GM19351 (cell line): ENCODE results near the gene SLC15A2.

ENCODE experiments used
- ATAC-seq: cut with Tn5 transposase; IDR thresholded peaks from one replicate; pipeline ENCODE4 v1.9.1; 2021; ENCODE audit warnings: mild to moderate bottlenecking, moderate library complexity; ENCODE audit not compliant: unreplicated experiment

Gene SLC15A2

GRCh38 chr3:121979734-121980449 is 85.7 kb downstream of the SLC15A2 start:
- ATAC-seq = peak; percentile 75

GRCh38 chr3:121980450-121980796 is 86.2 kb downstream of the SLC15A2 start:
- ATAC-seq = no peak

GRCh38 chr3:121981473-121981872 is 87.3 kb downstream of the SLC15A2 start:
- ATAC-seq = no peak

GRCh38 chr3:121985846-121986245 is 91.6 kb downstream of the SLC15A2 start:
- ATAC-seq = no peak

GRCh38 chr3:121988146-121988545 is 93.9 kb downstream of the SLC15A2 start:
- no peak for ATAC-seq

- no peak for ATAC-seq
Measured at GRCh38 chr3:121989943-121990342, 95.7 kb downstream of the SLC15A2 start.

GRCh38 chr3:121992601-121993560 is 98.7 kb downstream of the SLC15A2 start:
- peak; percentile 83 for ATAC-seq
